SHP77 (cell line): ENCODE data around the gene SCRN2.

Experiments used
- DNase-seq, 2 experiments: peaks; one replicate each; lab custom pipeline; 2025; lab: John Stamatoyannopoulos, UW

The SCRN2 gene

DNA sequence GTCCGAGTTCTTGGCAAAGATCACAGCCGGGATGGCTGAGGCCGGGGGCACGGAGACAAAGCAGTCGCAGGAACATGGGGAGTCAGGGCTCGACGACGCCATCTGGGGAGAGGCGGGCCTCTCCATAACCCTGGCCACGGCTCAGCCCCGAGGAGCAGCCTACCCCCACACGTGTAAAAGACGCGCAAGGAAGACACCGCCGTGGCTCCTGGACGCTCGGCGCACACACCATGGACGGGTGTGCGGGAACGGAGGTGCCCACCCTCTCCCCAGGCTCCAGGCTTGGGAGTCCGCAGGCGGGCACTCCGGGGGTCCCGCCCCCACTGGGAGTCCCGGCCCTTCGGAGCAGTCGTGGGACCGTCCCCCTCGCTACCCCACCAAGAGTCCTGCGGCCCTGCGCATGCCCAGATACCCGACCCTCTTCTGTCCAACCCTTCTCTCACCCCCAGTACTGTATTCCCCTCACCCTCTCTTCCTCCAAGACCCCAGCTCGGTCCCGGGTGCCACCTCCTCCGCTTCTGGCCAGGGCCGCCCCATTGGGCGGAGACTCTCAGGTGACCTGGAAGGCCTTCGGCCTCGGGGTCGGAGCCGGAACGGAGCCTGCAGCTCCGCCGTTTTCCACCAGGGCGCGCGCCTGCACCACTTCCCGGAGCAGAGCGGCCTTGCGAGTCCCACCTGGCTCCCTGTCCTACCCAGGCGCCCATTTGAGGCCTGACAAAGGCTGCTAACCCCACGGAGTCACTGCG is at the start of gene SCRN2:
SCRN2 (minus strand) TSS at position 532 of the 746 bp plus-strand sequence; CDS start at position 102, 430 bp downstream.
- DNase-seq = peak; percentile 86

DNA sequence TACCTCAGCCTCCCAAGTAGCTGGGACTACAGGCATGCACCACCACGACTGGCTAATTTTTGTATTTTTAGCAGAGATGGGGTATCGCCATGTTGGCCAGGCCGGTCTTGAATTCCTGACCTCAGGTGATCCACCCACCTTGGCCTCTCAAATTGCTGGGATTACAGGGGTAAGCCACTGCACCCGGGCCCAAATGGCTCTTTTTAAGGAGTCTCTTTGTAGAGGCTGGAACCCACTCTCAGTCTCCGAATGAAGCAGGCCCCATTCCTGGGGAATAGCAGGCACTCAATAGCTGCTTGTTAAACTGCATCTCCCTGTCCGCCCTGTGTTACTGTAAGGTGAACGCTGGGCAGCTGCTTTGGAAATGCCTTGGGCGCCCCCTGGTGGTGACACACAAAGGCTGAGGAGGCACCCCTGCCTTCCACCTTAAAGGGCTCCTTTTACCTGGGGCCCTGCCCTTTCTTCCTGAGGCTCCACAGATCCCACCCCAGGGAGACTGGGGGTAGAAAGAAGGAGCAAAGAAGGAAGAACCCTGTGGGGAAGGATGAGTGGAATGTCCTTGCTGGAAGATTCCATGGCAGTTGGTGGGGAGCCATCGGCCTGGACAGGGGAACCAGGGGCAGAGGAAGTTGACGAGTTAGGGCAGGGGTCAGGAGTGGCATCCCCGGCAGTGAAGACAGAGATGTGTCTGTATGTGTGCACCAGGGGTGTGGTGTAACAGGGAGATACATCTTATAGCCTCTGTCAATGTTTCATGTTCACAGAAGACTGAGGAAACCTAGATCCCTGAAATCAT is 48.9 kb upstream of the SCRN2 start:
- DNase-seq = peak; percentile 79 to 87

DNA sequence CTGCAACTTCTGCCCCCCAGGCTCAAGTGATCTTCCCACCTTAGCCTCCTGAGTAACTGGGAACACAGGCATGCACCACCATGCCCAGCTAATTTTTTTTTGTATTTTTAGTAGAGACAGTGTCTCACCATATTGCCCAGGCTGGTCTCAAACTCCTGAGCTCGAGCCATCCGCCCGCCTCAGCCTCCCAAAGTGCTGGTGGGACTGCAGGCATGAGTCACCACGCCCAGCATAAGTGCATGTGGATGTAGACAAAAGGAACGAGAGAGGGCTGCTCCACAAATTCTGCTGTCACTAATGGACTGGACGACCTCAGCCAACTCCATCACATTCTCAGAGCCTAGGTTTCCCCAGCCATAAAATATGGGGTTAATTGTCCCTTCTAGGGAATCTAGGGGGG is 47.2 kb upstream of the SCRN2 start:
- no peak for DNase-seq

DNA sequence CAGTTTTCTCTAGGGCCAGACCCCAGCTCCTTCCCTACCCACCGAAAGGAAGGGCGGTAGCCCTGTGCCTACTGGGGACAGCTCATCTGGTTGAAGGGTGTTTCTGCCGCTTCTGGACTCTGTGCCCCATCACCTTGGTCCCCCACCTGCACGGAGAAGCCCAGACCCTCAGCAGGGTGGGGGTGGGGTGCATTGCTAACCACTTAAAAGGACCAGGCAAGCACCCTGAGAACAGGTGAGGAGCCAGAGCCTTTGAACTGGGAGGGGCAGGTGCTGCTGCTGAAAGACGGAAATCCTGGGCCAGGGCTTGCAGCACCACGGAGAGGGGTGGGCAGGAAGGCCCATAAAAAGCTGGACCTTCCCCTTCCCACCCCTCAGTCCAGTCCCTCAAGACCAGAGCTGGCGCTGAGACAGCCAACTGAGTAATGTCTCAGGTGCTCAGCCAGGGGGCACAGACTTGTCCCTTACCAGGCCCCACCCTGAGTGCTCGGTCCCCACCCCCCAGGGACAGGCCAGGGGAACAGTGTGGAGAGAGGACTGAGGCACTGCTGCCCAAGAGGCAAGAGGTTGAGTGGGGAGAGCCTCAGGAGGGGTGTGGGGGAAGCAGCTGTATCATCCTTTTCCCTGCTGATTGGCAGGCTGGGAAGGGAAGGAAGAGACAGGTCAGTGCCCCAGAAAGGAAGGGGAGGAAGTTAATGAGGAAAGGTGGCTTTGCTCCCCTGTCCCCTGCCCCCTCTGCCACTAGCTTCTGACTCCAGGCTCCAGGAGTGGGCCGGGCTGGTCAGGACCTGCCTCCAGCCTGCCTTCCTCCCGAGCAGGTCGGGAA is 44.0 kb upstream of the SCRN2 start:
- DNase-seq = no peak

DNA sequence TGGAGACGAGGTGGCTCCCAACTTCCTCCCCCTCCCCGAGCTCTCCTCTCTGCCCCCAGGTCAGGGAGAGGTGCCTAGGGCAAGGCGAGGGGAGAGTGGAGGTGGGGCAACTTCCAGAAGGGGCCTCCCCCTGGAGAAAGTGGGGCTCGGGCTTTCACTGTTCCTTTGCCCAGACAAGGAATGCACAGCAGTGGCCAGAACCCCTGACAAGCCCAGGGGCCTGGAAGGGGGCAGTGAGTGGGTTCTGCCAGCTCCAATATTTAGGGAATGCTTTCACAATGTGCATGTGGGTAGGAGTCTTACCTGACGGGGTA is 43.3 kb upstream of the SCRN2 start:
- DNase-seq = no peak

DNA sequence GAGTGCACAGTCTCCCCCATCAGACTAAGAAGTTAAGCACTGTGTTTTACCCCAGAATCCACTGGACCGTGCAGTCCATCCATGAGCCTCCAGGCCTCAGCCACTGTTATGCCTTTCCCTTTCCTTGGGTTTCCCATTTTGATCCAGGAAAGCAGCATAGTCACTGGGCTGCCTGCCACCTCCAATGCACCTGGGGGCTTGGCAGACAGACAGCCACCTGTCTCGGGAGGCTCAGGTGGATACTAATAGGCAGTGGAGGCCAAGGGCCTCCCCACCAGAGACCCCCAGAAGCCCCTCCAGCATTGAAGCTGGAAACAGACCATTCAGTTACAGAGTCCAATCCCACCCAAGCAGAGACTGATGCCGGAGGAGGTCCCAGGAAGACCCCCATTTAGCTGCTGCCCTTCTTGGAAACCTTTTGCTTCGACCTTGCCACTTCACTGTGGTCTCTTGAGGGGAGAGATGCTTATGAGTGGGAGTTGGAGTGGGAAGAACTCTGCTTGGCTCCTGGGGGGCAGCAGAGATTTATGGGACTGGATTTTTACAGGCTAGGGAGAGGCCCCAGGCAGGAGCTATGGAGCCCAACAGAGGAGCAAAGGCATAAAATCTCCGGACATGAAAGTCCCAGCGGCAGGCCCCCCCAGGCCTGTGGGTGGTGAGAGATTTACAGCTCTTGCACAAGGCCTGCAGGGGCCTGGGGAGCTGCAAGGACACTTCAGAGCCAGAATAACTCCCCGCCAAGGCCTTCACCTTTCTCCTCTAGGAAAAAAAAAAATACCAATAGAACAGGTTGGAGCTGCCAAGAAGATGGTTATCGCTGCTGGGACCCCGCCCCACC is 42.7 kb upstream of the SCRN2 start:
- no peak for DNase-seq

DNA sequence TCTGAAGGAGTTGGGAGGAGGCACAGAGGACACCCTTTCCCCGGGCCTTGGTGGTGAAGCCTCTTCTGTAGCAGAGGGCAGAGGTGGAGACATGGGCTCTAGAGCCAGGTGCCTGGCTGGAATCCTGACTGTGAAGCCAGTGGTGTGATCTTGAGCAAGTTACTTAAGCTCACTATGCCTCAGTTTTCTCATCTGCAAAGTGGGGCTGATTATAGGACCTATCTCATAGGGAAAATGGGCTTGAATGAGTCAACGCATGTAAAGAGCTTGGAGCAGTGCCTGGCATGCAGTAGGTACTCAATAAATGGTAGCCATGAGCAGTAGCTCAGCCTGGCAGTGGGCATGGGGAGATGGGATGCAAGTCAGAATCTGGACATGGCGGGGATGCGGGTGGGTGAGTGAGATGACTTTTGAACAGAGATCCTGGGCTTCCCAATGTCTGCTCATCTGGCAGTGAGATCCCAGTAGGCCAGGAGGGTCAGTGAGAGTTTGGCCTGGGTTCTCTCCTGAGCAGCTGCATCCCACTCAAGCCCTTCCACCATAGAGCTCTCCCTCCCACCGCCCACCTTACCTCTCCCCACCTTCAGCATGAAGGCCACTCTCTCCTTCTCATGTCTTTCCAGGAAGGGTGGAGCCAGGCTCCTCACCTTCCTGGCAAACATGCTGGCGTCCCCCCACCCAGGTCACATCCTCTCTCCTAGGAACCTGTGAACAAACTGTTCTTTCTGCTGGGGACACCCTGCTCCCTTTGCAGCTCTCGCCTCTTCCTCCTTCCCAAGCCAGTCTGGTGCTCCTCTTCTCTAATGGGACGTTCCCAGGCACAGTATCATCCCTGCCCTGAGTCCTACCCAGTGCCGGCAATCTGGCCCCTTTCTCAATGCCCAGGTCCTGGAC is 41.9 kb upstream of the SCRN2 start:
- no peak for DNase-seq

DNA sequence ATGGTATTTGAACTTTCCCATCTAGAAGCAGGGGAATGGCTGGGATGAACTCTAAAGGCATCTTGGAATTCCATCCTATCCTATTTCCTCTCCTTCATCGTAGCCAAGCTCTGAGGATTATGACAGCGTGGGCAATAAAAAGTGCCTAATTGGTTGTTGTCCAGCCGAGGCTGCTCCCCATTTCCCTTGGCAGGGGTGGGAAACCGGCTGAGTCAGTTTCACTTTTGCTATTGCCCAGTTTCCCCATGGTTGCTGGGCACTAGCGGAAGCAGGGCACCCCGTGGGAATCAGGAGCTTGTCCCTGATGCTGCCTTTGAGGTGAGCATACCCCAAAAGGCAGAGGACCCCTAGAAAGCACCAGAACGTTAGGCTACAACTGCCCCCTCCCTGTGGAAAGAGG is 41.2 kb upstream of the SCRN2 start:
- DNase-seq = no peak

DNA sequence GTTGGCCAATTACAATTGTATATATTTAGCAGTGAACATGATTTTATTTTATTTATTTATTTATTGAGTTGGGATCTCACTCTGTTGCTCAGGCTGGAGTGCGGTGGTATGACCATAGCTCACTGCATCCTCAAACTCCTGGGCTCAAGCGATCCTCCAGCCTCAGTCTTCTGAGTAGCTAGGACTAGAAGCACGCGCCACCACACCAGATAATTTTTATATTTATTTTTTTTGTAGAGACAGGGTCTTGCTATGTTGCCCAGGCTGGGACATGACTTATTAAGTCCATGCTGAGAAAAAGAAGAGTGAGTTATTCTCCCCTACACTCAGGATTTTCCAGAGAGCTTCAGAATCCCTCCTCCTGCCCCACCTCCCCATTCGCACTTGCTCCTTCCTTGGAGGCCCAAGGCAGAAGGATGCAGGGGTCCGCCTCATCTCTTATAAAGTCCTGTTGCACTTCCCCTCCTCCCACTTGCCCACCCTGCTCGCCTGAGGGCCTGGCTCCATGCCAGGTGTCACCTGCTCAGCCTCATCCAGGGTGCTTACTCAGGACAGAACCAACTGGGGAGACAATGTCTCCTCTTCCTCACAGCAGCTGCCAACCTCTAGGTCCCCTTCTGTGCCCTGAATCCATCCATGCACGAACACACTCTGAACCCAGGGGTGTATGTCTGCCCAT is 38.8 kb upstream of the SCRN2 start:
- DNase-seq = no peak

DNA sequence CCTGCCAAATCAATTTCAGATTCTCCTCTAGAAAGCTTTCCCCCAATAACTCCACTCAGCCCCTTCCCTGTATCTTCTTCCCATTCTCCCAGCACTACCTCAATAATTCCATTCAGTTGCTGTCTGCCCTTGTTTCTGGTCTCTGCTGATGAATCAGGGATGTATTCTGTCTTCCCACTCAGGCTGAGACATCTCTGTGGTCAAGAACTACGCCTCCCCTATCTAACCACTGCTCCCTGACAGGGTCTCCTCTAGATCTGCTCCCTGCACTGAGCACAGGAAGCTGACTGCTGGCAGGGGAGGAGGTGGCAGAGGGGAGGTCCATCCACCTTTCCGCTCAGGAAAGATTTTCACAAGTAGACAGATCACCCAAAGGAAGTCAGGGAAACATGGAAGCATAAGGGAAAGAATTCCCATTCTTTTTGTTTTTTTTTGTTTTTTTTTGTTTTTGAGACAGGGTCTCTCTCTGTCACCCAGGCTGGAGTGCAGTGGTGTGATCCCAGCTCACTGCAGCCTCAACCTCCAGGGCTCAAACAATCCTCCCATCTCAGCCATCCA is 38.0 kb upstream of the SCRN2 start:
- no peak for DNase-seq

DNA sequence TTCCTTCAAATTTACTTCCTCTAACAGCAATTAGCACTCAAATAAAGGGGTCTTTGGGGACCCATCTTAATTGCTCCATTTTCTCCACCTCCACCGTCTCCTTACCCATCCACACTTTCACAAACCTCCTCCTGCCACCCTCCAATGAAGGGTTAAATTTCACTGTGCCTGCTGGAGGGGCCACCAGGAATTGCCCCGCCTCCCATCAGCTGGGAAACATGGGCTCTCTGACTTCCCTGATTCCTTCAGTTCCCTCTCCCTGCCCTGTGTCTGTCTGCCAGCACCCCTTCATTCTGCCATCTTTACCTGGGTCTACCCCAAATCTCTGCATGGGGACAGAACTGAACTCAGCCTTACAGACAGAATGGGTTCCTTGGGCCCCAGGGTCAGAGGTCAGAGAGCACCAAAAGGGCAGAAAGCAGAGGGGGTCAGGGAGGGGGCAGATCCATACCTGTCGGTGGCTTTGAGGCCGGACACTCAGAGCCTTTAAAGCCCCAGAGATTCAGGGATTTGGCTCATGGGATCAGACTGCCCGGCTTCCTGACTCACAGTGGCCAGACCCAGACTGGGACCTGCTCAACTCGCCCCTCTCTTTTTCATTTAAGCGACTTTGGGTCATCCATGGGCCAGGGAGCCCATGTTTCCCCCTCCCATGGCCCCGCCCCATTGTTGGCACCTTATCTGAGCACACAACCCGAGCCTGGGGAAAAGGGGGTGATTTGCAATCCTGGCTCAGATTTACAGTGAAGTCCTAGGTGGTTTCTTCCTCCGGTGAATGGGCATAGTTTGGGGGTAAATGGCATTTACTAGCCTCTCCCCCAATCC is 37.3 kb upstream of the SCRN2 start:
- no peak for DNase-seq

DNA sequence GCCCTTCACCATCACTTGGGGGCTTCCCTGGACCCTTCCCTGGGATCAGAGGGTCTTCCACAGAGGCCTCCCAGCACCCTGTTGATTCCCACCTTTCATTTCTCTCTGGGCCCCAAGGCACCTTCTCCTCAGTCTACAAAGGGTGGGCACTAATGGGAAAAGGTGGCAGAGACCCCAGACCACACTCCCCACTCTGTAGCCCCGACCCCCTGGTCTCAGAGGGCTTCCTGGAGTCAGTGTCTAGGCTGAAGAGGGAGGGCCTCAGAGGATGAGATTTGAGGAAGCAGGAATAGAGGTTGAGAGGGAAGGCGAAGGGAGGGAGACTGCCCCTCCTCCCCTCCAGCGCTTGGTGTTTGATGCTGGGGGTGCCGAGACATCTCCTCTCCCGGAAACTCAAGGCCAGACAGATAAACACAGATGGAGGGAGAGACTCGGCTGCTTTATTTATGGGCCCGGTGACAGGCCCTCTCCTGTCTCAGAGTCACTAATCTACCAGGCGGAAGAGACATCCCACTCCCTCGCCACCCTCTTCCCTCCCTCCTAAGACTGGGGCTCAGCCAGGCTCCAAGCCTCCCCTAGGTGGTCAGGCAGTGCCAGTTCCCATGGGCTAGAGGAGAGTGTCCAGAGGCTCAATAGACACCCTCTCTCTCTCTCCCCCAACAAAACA is 36.4 kb upstream of the SCRN2 start:
- no peak for DNase-seq

DNA sequence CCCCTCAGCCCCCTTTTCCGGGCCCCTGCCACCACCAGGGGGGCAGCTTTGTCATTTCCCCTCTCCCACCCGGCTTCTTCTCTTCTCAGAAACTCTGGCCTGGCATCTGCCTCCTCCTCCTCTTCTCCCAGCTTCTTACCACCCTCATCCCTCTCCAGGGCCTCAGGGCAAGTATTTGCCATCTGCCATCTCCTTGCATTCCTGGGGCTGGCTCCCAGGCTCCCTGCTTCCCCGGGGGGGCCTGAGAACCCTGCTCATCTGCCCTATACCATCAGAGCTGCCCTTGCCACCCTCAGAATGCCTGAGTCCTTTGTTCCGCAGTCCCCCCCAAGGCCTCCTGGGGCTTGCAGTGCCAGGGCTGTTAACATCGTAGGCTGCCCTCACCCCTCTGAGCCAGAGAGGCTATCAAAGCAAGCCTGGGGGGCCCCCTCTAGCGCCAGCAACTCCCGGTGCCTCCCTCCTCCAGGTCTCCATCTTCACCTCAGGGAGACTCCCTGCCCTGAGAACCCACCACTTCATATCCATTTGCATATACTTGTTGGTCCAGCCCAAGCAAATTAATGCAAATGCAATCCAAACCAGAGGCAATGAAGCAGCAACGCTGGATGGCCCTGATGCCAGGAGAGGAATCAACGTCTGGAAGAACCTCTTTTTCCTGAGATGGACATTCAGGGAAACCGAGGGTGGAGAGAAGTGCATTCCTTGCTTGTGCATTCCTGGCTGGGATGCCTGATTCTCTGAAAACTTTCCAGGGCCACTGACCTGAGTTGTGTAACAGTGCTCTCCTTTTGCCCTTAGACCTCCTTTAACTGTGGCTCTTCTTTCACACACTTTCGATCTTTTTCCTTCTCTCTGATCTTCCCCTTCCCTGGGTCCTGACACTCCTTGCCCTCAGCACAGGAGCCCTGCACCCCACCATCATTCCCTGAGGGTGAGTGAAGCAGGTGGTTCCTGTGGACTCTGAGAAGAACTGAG is 34.2 kb upstream of the SCRN2 start:
- DNase-seq = no peak

DNA sequence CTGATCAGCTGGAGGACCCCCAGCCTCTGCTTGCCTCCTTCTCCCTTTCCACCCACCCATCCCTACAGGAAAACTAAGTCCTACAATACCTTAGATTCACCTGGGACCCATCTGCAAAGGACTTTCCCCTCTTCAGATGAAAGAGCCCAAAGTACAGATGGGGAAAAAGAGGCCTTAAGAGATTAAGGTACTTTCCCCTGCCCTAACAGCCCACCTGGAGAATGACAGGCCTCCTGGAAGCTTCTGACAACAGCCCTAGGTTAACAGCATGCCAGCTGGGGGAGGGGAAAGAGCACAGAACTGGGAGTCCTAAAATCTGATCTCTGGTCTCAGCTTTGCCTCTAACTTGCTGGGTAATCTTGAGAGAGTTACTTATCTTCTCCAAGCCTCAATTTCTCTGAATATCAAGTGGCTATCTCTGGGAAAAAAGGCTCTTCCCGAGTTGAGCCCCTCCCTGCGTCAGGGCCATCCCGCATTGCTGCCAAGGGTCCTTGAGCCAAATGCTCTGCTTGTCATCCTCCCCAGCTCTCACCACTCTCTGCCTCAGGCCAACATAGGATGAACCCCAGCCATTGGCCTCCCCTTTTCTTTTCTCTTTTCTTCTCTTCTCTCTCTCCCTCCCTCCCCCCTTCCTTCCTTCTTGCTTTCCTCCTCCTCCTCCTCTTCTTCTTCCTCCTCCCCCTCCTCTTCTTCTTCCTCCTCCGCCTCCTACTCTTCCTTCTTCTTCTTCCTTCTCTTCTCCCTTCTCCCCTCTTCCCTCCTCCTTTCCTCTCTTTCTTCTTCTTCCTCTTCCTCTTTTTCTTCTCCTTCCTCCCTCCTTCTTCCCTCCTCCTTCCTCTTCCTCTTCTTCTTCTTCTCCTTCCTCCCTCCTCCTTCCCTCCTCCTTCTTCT is 32.4 kb upstream of the SCRN2 start:
- DNase-seq = no peak

DNA sequence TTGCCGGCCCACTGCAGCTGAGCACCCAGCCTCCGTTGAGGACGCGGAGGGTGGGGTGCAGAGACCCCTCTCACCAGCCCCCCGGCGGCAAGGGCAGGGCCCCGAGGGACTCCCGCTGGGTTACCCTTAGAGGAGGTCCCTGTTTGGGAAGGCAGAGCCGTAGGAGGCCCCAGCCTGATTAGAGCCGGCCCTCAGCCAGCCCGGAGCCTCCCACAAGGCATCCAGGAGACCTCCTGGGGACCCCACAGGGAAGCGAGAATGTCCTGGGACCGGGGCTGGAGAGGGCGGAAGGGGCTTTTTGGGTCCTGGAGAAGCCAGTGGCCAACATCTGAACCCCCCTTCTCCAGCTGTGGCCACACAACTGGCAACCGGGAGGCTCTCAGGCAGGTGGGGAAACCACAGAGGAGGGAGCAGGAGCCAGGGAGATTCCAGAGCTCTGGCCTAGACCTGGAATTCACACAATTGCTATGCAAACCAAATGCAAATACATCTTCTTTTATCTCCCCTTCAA is 31.6 kb upstream of the SCRN2 start:
- no peak for DNase-seq
